COLO668 (cell line): ENCODE data around the gene HOMER2.

ENCODE experiments used
- DNase-seq: peaks from one replicate; lab custom pipeline; 2025; ENCODE audit not compliant: unreplicated experiment; lab: John Stamatoyannopoulos, UW

Gene HOMER2

DNA sequence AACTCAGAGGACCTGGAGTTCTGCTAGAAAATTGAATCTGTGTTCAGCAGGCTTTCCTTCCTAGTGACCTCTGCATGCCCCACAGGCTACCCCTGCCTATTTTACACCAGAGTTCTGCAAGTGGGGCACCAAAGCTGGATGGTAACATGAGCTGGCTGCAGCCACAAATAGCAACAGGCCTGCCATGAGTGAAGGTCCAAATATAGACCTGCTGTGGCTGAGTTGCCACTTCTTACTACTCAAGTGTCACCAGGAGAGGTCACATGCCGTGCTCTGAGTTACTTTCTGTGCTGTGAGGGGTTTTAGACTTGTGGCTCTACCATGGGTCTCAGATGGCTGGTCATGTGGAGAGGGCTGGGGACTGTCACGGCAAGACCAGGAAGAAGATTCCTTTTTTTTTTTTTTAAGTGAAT is 146.5 kb downstream of the HOMER2 start, which contains the start of gene FSD2:
TSS of gene FSD2 (minus strand) at position 76 of the 413 bp plus-strand sequence. CDS start 18,679 bp downstream, outside the sequence.
- no peak for DNase-seq

DNA sequence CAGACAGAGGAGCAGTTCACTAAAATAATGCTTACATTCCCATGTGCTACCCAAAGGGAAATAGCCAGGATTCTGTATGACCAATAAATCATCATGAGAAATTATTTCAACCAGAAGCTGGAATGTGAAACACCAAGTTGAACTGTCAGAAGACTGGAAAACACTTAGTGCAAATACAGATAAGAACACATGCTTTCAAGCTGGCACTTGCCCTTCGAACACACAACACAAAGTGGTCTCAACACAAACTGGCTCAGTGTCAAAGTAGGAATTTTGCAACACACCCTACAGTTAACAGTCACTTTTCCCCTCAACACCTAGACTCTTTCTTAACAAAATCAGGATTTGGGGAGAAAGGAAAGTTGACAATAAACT is 148.0 kb downstream of the HOMER2 start:
- DNase-seq, result no peak

- no peak for DNase-seq
Observed at GRCh38 chr15:82803793-82804574, 148.5 kb downstream of the HOMER2 start.

DNA sequence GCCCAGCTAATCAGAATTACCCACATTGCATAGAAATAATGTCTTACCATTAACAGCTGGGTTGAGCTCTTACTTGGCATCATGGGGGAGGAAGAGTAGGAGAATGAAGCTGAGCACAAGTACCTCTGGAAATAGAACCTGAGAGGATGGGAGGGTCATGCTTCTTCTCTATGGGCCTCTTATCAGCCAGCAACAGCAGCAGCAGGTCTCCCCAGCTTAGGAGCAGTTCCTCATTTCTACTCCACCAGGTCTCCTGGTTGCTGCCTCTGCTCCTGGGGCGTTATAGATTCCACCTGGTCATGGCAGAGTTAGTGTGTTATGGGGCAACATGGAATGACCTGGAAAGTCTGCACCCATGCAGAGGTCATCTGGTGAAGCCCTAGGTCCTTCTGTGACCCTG is 150.0 kb downstream of the HOMER2 start:
- DNase-seq, result no peak

- DNase-seq, result no peak
Observed at GRCh38 chr15:82799183-82799841, 153.2 kb downstream of the HOMER2 start.
